Stimulated activated CD4-positive, alpha-beta T cell treated with anti-CD3 and anti-CD28 coated beads, Interleukin-1b, Interleukin-23, amount 100 ng/mL, for 4 hours (primary cell): ENCODE data around the gene CNNM3.
A peak's percentile ranks its signal among the peaks of the same experiment; 100 is the strongest.

ENCODE experiments used
- DNase-seq, 2 donors: peaks; one replicate each; pipeline ENCODE4 v3.0.0-alpha.2; 2020; ENCODE audit warnings: low read depth in 2 of 2

CNNM3 gene

GRCh38 chr2:96819128-96819875, 3.2 kb downstream of the CNNM3 start:
- DNase-seq, result no peak

- DNase-seq, result no peak
These were observed 3.9 kb downstream of the CNNM3 start for GRCh38 chr2:96819876-96820511.

DNA sequence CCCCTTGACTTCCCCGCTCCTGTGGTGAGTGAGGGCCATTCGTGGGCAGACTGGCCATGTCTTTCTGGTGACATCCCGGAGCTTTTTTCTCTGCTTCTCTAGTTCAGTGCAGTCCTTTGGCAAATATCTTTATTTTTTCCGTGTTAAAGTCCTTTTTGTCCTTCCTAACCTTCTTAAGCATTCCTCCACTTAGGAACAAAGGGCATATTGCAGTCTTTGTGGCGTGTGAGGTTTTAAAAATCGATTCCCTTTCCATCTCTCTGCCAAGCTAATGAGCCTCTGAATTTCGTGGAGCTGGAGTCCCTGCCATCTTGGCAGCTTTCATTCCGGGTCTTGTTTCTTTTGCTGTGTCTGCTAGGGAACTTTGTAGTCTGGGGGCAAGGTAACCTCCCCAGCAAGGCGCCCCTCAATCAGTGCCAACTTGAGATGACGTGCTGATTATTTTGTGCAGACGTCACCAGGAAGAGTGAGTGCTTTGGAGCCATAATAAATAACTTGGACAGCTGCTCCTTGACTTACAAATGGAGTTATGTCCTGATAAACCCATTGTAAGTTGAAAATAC, 5.1 kb downstream of the CNNM3 start:
- no peak for DNase-seq

DNA sequence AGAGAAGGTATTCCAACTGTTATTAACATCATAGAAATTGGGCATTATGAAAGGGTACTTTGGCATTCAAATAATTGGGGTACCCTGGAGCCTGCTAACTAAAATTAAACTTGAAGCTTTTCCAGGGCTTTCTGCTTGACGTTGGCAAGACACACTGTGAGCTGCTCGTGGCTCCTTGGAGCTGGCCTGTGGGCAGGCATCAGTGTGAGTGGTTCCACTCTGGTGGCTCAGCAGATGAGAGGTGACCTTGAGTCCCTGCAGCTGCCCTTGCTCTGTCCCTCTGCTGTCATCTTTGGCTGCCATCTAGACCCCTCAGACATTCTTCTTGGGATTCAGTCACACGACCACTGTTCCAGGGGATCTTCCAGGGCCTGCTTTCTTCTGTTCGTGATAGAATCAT, 6.7 kb downstream of the CNNM3 start:
- no peak for DNase-seq

GRCh38 chr2:96823198-96823597, 7.1 kb downstream of the CNNM3 start:
- no peak for DNase-seq

- no peak for DNase-seq
These were observed 8.2 kb downstream of the CNNM3 start for GRCh38 chr2:96824079-96824870.

- DNase-seq, result no peak
These were observed 9.0 kb downstream of the CNNM3 start for GRCh38 chr2:96825057-96825456.

DNA sequence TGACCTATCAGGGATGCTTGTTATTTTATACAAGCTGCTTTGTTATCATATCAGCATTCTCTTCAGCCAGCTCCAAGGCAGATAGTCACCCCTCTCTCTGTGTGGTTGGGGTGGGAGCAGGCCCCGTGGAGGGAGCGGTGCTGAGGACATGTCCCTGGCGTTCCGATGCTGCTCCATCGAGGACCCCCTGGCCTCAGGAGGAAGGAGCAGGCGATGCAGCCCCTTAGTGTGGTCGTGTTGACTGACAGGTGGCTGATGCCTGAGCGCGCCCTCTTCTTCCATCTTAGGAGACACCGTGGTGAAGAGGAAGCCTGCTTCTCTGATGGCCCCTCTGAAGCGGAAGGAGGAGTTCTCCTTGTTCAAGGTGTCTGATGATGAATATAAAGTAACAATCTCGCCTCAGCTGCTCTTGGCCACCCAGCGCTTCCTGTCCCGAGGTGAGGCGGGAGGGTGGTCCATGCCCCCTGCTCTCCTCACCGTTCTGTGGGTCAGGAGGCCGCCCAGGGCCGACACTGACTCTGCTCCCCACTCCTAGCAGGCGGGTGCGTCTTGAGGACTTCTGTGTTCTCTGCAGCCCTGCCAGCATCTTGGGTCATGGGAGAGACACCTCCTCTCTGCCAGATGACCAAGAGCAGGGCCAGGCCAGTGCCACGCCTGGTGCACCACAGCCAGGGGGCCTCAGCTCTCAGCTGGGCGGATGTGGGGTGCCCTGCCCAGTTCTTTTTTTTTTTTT, 10.6 kb downstream of the CNNM3 start:
- DNase-seq, result no peak

DNA sequence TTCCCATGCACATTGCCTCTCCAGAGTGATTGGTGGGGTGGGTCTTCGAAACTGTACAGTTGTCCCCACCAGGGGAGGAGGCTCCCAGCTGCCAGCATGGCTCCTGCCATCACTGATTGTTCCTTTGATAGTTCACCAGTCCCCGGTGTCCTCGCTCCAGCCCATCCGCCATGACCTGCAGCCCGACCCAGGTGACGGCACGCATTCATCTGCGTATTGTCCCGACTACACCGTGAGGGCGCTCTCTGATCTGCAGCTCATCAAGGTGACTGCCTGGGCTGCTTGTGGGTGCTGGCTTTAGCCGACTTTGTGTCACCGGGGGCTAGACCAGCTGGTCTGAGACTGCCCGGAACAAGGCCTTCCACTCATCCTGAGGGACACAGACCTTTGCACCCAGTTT, 12.4 kb downstream of the CNNM3 start:
- DNase-seq, result no peak

GRCh38 chr2:96828874-96829273, 12.8 kb downstream of the CNNM3 start:
- no peak for DNase-seq

- no peak for DNase-seq
These were observed 14.0 kb downstream of the CNNM3 start for GRCh38 chr2:96830044-96830562.

- no peak for DNase-seq
These were observed 15.6 kb downstream of the CNNM3 start for GRCh38 chr2:96831679-96832078.

- no peak for DNase-seq
These were observed 16.3 kb downstream of the CNNM3 start for GRCh38 chr2:96832408-96832753.

DNA sequence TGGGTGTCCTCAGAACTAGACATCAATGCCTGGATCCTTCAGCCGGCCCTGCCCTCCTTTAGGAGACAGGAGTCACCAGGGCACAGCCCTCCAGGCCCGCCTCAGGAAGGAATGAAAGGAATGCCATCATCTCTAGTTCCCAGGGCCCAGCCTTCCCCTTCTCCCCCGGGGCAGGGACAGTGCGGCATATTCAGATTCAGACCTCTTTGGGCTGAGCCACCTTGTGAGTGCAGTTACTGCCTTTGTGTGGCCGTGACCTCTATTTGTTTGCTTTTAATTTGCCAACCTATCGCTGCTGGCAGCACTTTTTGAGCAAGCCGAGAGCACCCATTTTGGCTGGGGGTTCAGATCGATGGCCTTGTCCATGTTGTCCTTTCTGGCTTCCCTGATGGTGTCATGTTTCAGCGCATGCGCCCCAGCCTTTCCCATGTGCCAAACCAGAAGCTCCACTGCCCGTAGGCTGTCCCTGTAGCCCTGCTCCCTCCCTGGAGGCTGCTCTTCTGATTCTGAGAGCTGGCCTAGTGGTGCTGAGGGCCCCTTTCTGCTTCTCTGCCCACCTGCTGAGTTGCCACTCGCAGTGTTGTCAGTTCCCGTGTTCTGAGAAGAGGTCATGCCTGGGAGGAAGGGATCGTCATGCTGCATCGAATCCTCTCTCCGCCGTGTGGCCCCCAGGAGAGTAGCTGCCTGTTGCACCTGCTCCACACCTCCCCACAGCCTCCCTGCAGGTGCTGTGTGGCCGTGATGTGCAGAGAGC, 16.9 kb downstream of the CNNM3 start:
- DNase-seq, result no peak

GRCh38 chr2:96835830-96836229, 19.8 kb downstream of the CNNM3 start:
- DNase-seq, result no peak

DNA sequence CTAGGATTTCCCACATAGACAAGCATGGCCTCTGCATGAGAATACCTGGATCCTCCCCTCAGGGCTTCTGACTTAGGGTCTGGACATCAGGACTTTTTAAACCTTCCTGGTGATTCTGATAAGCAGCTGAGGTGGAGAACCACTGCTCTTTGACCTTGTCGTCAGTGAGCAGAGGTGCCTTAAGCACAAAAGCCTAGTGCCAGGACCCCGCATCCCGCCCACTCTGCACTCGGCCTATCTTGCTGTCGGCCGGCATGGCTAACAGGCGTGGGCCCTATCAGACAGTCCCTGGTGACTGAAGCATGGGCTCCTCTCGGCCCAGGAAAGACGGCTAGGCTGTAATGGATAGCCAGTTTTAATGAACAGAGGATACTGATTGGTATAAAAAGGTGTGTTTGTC, 21.5 kb downstream of the CNNM3 start:
- no peak for DNase-seq

DNA sequence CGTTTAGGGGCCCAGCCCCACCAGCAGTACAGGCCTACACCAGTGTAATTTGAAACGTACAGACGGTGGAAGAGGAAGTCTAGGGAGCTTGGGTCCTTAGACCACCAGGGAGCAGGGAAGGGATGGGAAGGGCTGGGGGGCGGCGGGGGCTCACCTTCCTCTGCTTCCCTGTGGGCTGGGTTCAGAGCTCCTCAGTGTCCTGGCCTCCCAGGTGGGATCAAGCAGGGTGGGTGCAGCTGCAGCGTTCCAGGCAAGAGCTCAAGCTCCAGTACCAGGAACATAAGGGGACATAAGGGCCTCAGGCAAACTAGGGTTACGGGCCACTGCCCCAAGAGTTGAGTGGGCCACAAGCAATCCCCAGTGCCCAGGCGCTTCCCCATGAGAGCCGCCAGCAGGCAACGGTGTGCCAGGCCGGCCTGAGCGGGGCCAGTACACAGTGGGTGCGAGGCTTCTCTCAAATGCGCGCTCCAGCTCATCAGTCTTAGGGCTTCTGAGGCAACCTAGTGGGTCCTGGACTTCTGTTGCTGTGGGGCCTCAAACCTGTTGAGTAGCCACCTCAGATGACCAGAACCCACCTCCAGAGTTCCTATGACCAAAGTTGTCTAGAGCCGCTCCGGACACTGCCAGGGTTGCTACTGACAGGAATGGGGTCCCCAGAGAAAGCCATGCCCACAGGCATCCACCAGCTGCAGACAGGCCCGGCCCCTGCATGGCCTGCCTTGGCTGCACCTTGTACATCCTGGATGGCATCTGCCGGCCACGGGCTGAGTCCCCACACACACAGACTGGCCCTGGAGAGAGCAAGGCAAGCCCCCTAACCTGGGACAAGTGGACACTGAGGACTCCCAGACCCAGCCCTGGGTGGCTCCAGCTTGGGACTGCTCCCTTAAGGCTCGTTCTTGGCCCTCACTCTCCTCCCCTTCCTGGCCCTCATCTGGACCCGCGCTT, 22.6 kb downstream of the CNNM3 start:
- no peak for DNase-seq

DNA sequence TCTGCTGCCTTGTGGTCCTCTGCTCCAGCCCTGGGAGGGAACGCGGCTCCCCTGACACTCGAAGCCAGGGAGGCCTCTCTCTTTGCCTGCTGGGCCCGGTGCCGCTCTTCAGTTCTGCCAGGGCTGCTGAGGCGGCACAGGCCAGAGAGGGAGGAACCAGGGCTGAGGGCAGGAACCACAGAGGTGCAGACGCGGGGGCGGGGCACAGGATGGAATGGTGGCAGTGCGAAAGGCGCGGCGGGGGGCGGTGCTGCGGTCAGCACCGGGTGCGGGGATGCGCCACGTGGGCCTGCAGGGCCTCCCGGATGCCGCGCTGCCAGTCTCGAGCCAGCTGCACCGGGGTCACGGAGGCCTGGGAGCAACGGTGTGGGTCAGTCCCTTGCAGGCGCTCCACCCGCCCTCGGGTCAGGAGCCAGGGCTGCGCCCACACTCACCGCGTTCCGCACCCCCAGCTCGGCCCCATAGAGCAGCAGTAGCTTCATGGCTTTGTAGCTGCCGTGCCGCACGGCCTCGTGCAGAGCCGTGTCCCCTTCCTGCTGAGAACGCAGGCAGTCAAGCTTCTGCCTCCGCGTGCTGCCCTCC, 23.3 kb downstream of the CNNM3 start:
- peak; percentile 65 to 72 for DNase-seq
